ENCODE measurements around the gene CEMIP2. TPM values are rescaled to one million over a fixed set of nuclear protein-coding genes. Genes with fewer than 3 reads are reported as not detected.

Gene CEMIP2
- total RNA-seq, 2 experiments from 2014 or later, result 58.7 to 63.5 TPM

DNA sequence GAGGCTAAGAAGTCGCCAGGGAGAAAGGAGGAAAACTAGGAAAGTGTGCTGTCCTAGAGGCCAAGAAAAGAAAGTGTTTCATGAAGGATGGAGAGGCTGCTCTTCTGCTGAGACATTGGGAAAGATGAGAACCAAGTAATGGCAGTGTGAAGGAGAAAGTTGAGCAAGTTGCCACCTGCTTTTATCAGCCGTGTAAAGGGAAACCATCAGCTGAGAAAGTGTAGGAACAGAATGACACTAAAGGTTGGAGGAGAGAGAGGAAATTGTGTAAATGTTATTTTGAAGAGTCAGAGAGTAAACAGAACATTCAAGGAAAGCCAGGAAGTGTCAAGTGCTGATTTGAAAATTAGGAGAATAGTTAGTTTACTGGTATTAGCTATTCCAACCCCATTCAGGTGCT lies 125.0 kb downstream of the CEMIP2 start:
- DNase-seq, result no peak
- POLR2A ChIA-PET, result no interaction called here
- no peaks in the 10 kb centered on the region for H3K9me3 Mint-ChIP-seq
- no peak for ATAC-seq
- TF ChIP-seq, protein P1, sequence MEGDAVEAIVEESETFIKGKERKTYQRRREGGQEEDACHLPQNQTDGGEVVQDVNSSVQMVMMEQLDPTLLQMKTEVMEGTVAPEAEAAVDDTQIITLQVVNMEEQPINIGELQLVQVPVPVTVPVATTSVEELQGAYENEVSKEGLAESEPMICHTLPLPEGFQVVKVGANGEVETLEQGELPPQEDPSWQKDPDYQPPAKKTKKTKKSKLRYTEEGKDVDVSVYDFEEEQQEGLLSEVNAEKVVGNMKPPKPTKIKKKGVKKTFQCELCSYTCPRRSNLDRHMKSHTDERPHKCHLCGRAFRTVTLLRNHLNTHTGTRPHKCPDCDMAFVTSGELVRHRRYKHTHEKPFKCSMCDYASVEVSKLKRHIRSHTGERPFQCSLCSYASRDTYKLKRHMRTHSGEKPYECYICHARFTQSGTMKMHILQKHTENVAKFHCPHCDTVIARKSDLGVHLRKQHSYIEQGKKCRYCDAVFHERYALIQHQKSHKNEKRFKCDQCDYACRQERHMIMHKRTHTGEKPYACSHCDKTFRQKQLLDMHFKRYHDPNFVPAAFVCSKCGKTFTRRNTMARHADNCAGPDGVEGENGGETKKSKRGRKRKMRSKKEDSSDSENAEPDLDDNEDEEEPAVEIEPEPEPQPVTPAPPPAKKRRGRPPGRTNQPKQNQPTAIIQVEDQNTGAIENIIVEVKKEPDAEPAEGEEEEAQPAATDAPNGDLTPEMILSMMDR (IDR thresholded peaks at IDR 0.05), result no peak
- H3K27ac Mint-ChIP-seq, result no peak overlapping the region
- intact Hi-C loops (cut with micrococcal nuclease), result no loop called here
- no peaks in the 10 kb centered on the region for H3K36me3 Mint-ChIP-seq (ENCODE audit: low read depth)
- H3K27me3 Mint-ChIP-seq, result no peaks in the 10 kb centered on the region
- no peak overlapping the region for H3K4me3 Mint-ChIP-seq
- H3K4me1 Mint-ChIP-seq (ENCODE audit: low read depth), result peaks cover 25% of the 10 kb centered on the region
- CTCF ChIA-PET, result interaction anchor here (1.0 kb wide), 1 partner anchor 73 kb away, joined by 3 read pairs; no protein-coding TSS in a partner anchor

DNA sequence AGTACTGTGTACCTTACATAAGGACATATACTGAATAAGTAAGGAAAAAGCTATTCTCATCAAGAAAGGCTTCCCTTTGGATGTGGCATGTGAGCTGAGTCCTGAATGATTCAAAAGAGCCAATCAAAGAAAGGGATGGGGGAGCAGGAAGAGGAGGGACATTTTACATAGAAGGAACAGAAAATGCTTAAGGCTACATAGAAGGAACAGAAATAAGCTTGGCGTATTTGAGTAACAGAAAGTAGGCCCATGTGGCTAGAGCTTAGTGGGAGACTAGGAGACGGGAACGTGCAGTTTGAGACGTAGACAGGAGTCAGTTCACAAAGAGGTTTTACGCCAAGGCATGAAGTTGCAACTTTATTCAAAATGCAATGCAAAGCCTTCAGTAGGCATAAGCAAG lies 126.3 kb downstream of the CEMIP2 start:
- ATAC-seq (no peak), DNase-seq (no peak)
- no peak overlapping the region for H3K4me3 Mint-ChIP-seq
- ChIA-PET POLR2A (no interaction called here), CTCF (interaction anchor here (1.2 to 1.3 kb wide), 2 partner anchors 38 to 61 kb away, joined by 3 read pairs; no protein-coding TSS in a partner anchor)
- H3K27me3 Mint-ChIP-seq, result no peaks in the 10 kb centered on the region
- intact Hi-C loops (cut with micrococcal nuclease), result no loop called here
- H3K27ac Mint-ChIP-seq, result no peak overlapping the region
- peaks cover 17% of the 10 kb centered on the region for H3K4me1 Mint-ChIP-seq (ENCODE audit: low read depth)
- no peaks in the 10 kb centered on the region for H3K36me3 Mint-ChIP-seq (ENCODE audit: low read depth)
- no peaks in the 10 kb centered on the region for H3K9me3 Mint-ChIP-seq
- TF ChIP-seq, protein P1 (IDR thresholded peaks at IDR 0.05), result no peak

DNA sequence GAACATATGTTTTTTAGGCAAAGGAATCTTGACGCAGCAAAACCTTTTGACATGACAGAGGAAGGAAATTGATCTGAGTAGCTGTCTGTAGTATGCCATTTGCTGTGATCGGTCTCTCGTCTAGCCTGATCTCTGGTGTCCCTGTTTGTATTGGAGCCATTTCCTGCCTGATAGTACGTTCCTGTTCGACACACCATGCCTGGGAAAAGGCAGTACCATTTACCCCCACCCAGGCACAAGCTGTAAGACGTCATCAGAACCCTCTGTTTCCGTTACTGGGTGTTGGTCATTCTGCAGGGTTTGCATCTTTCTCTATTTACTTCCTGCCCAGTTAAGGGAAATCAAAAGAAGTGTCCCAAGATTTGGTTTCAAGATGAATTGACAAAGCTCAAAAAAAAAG lies 129.7 kb downstream of the CEMIP2 start:
- POLR2A ChIA-PET, result interaction anchor here (0.7 to 1.4 kb wide), 2 partner anchors 9 to 111 kb away, joined by 4 to 7 read pairs; no protein-coding TSS in a partner anchor
- Mint-ChIP-seq H3K27me3 (no peaks in the 10 kb centered on the region), H3K4me3 (no peak overlapping the region), H3K9me3 (no peaks in the 10 kb centered on the region), H3K27ac (peak overlapping the region; percentile 73), H3K36me3 (ENCODE audit: low read depth) (no peaks in the 10 kb centered on the region), H3K4me1 (ENCODE audit: low read depth) (peaks cover 13% of the 10 kb centered on the region)
- DNase-seq, result no peak
- peak; percentile 65 for ATAC-seq
- intact Hi-C loops (cut with micrococcal nuclease), result no loop called here
- CTCF ChIA-PET, result interaction anchor here (1.5 kb wide), 1 partner anchor 9 kb away, joined by 4 read pairs; no protein-coding TSS in a partner anchor
- TF ChIP-seq, protein P1 (IDR thresholded peaks at IDR 0.05), result no peak

DNA sequence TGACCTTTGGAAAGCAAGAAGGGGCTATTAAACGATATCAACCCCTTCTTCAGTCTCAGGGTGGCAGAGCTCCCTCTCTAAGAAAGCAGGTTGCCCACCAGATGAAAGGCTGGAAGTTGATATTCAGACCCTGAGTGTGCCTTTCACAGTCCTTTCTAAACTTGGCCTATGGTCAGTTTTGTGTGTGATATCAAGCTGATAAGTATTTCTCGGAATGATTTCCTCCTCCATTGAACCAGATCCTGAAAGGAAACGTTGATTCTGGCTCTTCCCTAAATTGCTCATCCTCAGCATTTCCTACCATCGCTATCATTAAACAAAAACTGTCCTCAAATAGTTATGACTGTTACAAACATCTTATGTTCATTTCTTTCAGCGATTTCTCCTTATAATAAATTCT lies 130.4 kb downstream of the CEMIP2 start:
- TF ChIP-seq, protein P1 (IDR thresholded peaks at IDR 0.05), result no peak
- DNase-seq, result no peak
- H3K36me3 Mint-ChIP-seq (ENCODE audit: low read depth), result no peaks in the 10 kb centered on the region
- H3K27ac Mint-ChIP-seq, result no peak overlapping the region
- H3K4me3 Mint-ChIP-seq, result no peak overlapping the region
- CTCF ChIA-PET, result interaction anchor here (1.5 kb wide), 1 partner anchor 10 kb away, joined by 4 read pairs; no protein-coding TSS in a partner anchor
- intact Hi-C loops (cut with micrococcal nuclease), result no loop called here
- ATAC-seq, result no peak
- no peaks in the 10 kb centered on the region for H3K27me3 Mint-ChIP-seq
- H3K9me3 Mint-ChIP-seq, result no peaks in the 10 kb centered on the region
- peaks cover 13% of the 10 kb centered on the region for H3K4me1 Mint-ChIP-seq (ENCODE audit: low read depth)
- POLR2A ChIA-PET, result no interaction called here

DNA sequence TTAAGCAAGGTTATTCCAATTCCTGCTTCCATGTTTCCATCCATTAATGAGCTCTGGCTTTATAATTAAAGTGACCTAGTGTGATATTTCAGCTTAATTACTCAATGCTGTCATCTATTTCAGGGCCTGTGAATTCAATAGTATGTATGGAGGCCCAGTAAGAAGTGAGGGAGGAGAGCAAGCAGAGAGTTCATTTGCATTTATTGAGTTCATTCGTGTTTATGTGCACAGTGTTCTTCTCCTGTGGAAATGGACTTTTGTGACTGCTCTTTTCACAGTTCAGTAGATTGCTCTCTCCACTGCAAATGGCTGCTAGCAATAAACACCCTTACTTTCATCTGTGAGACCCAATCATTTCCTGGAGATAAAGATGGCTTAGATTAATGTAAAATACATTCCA lies 130.9 kb downstream of the CEMIP2 start:
- Mint-ChIP-seq H3K27ac (no peak overlapping the region), H3K36me3 (ENCODE audit: low read depth) (no peaks in the 10 kb centered on the region), H3K9me3 (no peaks in the 10 kb centered on the region), H3K27me3 (no peaks in the 10 kb centered on the region), H3K4me3 (no peak overlapping the region), H3K4me1 (ENCODE audit: low read depth) (peaks cover 13% of the 10 kb centered on the region)
- TF ChIP-seq, protein P1 (IDR thresholded peaks at IDR 0.05), result no peak
- POLR2A ChIA-PET, result no interaction called here
- CTCF ChIA-PET, result interaction anchor here (0.8 kb wide), 1 partner anchor 9 kb away, joined by 3 read pairs; no protein-coding TSS in a partner anchor
- DNase-seq (no peak), ATAC-seq (no peak)
- intact Hi-C loops (cut with micrococcal nuclease), result no loop called here

Measured in activated CD8-positive, alpha-beta T cell treated with anti-CD3 and anti-CD28 coated beads for 36 hours (primary cell).